Liver (tissue), 3 donors: ENCODE measurements around the gene STXBP6.

Source experiments
- CTCF ChIP-seq: fragments of 150-350 bp; IDR thresholded peaks from 2 replicates; pipeline ENCODE4 v1.5.1; 2017; ENCODE audit warnings: improper control_type of control experiment, low read depth, low read length; ENCODE audit not compliant: missing input control
- GABPA ChIP-seq, 2 donors: IDR thresholded peaks in 1 of 2; conservative IDR thresholded peaks in 1 of 2; 2 replicates each; pipeline ENCODE4 v1.6.1; 2016; ENCODE audit warnings: antibody characterized with exemption in 2 of 2, mild to moderate bottlenecking in 1 of 2, moderate library complexity in 1 of 2
- JUND ChIP-seq, 2 donors: IDR thresholded peaks; 2 replicates each; pipeline ENCODE4 v1.6.1; 2016; ENCODE audit warnings: antibody characterized with exemption in 2 of 2
- RAD21 ChIP-seq, 2 donors: IDR thresholded peaks; 2 replicates each; pipeline ENCODE4 v1.6.1; 2016; ENCODE audit warnings: antibody characterized with exemption in 2 of 2, mild to moderate bottlenecking in 2 of 2
- SP1 ChIP-seq: IDR thresholded peaks from 2 replicates; pipeline ENCODE4 v1.6.1; 2018; ENCODE audit warnings: antibody characterized with exemption, mild to moderate bottlenecking
- TAF1 ChIP-seq: conservative IDR thresholded peaks from 2 replicates; pipeline ENCODE4 v1.6.1; 2016; ENCODE audit warnings: antibody characterized with exemption, mild to moderate bottlenecking
- YY1 ChIP-seq: IDR thresholded peaks from 2 replicates; pipeline ENCODE4 v1.6.1; 2016; ENCODE audit warnings: antibody characterized with exemption, mild to moderate bottlenecking
- TF ChIP-seq, protein P1 (sequence below): IDR thresholded peaks from 2 replicates; pipeline ENCODE4 v1.6.1; 2016; ENCODE audit warnings: antibody characterized with exemption, mild to moderate bottlenecking
- TF ChIP-seq, protein P2 (sequence below): IDR thresholded peaks from 2 replicates; pipeline ENCODE4 v1.6.1; 2016; ENCODE audit warnings: antibody characterized with exemption
- donor health status: healthy.
- donor health status: healthy.

GRCh38 chr14:24843494-24843893 is 206.5 kb downstream of the STXBP6 start:
- no peak for TF ChIP-seq RAD21 (IDR thresholded peaks at IDR 0.05)
- no peak for TF ChIP-seq CTCF
- TF ChIP-seq GABPA (IDR thresholded peaks at IDR 0.05 in 1 of 2, conservative IDR thresholded peaks at IDR 0.05 in 1 of 2): no peak
- TF ChIP-seq TAF1: no peak
- TF ChIP-seq, protein P1, sequence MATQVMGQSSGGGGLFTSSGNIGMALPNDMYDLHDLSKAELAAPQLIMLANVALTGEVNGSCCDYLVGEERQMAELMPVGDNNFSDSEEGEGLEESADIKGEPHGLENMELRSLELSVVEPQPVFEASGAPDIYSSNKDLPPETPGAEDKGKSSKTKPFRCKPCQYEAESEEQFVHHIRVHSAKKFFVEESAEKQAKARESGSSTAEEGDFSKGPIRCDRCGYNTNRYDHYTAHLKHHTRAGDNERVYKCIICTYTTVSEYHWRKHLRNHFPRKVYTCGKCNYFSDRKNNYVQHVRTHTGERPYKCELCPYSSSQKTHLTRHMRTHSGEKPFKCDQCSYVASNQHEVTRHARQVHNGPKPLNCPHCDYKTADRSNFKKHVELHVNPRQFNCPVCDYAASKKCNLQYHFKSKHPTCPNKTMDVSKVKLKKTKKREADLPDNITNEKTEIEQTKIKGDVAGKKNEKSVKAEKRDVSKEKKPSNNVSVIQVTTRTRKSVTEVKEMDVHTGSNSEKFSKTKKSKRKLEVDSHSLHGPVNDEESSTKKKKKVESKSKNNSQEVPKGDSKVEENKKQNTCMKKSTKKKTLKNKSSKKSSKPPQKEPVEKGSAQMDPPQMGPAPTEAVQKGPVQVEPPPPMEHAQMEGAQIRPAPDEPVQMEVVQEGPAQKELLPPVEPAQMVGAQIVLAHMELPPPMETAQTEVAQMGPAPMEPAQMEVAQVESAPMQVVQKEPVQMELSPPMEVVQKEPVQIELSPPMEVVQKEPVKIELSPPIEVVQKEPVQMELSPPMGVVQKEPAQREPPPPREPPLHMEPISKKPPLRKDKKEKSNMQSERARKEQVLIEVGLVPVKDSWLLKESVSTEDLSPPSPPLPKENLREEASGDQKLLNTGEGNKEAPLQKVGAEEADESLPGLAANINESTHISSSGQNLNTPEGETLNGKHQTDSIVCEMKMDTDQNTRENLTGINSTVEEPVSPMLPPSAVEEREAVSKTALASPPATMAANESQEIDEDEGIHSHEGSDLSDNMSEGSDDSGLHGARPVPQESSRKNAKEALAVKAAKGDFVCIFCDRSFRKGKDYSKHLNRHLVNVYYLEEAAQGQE: no peak
- TF ChIP-seq JUND (IDR thresholded peaks at IDR 0.05): no peak
- no peak for TF ChIP-seq SP1
- TF ChIP-seq, protein P2, sequence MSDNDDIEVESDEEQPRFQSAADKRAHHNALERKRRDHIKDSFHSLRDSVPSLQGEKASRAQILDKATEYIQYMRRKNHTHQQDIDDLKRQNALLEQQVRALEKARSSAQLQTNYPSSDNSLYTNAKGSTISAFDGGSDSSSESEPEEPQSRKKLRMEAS: no peak
- TF ChIP-seq YY1: no peak
